Left ventricle myocardium inferior (tissue), 1 donor: Measurements from ENCODE around the gene NCOA1. TPM values are rescaled to one million over a fixed set of nuclear protein-coding genes. Genes with fewer than 3 reads are reported as not detected.

Experiments
- DNase-seq: peaks from one replicate; pipeline ENCODE4 v3.0.0-alpha.2; 2020
- H3K27ac ChIP-seq: fragments of 200-600 bp; replicated peaks from 2 replicates; pipeline ENCODE4 v1.8.0; 2021
- H3K27me3 ChIP-seq: fragments of 200-600 bp; 2 replicates; pipeline ENCODE4 v1.8.0; 2021; ENCODE audit warnings: low read depth
- H3K36me3 ChIP-seq: fragments of 200-600 bp; 2 replicates; pipeline ENCODE4 v1.8.0; 2021
- H3K4me1 ChIP-seq: fragments of 200-600 bp; 2 replicates; pipeline ENCODE4 v1.8.0; 2021
- H3K4me3 ChIP-seq: fragments of 200-600 bp; 2 replicates; pipeline ENCODE4 v1.8.0; 2021; ENCODE audit warnings: mild to moderate bottlenecking, moderate library complexity
- H3K9me3 ChIP-seq: fragments of 200-600 bp; replicated peaks from 2 replicates; pipeline ENCODE4 v1.8.0; 2021
- intact Hi-C: fragments of 100-400 bp; cut with micrococcal nuclease; formaldehyde crosslinking; loops from one replicate; pipeline ENCODE4 v1.11.0; 2022
- total RNA-seq: library from RNA; stranded (reverse); fragmentation: NEBNext Ultra II Directional; extraction: Animal tissue kit (Norgen Biotek cat#: 25700); gene quantifications from one replicate; pipeline ENCODE4 v1.2.1, GENCODE V29; 2021
- TF ChIP-seq, protein P1 (sequence below): fragments of 200-600 bp; IDR thresholded peaks from 2 replicates; pipeline ENCODE4 v1.8.0; 2021; ENCODE audit warnings: antibody characterized with exemption, mild to moderate bottlenecking, borderline replicate concordance
- donor health status: DM: no; HTN: yes; CAD: no; lungs with severe emphysema.

NCOA1 gene
- total RNA-seq, 1 donor from 2014 or later, result 26.9 TPM

DNA sequence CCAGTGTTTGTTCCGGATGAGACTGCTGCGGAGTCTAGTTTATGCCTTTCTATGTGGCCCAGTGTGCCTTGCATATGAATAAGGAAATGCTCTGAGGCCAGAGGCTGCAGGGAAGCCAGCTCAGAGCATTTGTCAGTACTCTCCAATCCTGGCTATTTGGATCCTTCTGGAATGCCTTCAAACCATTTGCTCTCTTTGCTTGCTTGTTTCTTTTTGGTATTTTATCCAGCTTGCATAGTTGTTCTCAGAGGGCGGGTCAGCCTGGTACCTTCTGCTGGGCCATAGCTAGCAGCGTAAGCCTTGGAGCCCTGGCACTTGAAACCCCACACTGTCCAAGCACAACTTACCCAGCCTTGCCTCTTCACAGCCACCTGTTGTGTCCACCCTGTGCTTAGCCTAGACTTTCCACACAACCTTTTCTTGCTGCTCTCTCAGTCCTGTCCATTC lies 322.7 kb downstream of the NCOA1 start:
- H3K27ac ChIP-seq, result no peak overlapping the region
- DNase-seq, result no peak
- H3K9me3 ChIP-seq, result no peaks in the 10 kb centered on the region
- peaks cover 4% of the 10 kb centered on the region for H3K4me1 ChIP-seq
- no peak overlapping the region for H3K4me3 ChIP-seq
- intact Hi-C loops, result no loop called here
- H3K36me3 ChIP-seq, result no peaks in the 10 kb centered on the region
- TF ChIP-seq, protein P1, sequence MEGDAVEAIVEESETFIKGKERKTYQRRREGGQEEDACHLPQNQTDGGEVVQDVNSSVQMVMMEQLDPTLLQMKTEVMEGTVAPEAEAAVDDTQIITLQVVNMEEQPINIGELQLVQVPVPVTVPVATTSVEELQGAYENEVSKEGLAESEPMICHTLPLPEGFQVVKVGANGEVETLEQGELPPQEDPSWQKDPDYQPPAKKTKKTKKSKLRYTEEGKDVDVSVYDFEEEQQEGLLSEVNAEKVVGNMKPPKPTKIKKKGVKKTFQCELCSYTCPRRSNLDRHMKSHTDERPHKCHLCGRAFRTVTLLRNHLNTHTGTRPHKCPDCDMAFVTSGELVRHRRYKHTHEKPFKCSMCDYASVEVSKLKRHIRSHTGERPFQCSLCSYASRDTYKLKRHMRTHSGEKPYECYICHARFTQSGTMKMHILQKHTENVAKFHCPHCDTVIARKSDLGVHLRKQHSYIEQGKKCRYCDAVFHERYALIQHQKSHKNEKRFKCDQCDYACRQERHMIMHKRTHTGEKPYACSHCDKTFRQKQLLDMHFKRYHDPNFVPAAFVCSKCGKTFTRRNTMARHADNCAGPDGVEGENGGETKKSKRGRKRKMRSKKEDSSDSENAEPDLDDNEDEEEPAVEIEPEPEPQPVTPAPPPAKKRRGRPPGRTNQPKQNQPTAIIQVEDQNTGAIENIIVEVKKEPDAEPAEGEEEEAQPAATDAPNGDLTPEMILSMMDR, result no peak
- H3K27me3 ChIP-seq, result no peaks in the 10 kb centered on the region

DNA sequence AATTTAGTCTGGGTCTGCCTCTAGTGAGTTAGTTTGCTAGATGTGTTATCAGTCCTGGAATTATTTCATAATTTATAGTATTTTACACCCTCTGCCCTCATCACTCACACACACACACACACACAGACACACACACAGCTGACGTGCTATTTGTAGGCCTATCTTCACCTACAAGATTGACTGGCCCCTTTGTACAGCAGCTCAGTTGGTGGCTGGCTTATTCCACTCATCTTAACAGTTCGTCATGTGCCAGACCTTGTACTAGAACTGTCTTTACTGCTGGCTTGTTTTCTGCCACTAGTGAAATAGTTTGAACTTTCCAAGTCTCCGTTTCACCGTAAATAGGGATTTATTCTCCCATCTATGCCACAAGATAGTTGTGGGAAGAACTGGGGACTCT lies 323.5 kb downstream of the NCOA1 start:
- H3K27me3 ChIP-seq, result no peaks in the 10 kb centered on the region

DNA sequence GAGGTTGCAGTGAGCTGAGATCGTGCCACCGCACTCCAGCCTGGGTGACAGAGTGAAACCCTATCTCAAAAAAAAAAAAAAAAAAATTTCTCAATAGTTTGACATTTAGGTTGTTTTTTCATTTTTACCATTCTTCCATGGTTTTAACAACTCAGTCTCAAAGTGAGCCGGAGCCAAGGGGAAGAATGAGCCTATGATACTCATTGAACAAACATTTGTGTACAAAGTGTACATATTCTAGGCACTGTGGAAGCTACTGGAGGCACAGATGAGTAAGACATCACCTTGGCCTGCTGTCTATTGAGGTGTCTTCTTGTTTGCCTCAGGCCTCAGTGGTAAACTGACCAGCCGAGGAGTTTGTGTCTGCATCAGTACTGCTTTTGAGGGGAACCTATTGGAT lies 324.1 kb downstream of the NCOA1 start:
- H3K27ac ChIP-seq, result no peak overlapping the region
- no peaks in the 10 kb centered on the region for H3K9me3 ChIP-seq
- TF ChIP-seq, protein P1, result no peak
- H3K4me3 ChIP-seq, result no peak overlapping the region
- H3K27me3 ChIP-seq, result no peaks in the 10 kb centered on the region
- peaks cover 10% of the 10 kb centered on the region for H3K36me3 ChIP-seq
- DNase-seq, result no peak
- H3K4me1 ChIP-seq, result peaks cover 11% of the 10 kb centered on the region
- intact Hi-C loops, result no loop called here

More for the DNA sequence above, 323.5 kb downstream of the NCOA1 start:
- intact Hi-C loops, result no loop called here
- no peak for DNase-seq
- Histone ChIP-seq H3K9me3 (no peaks in the 10 kb centered on the region), H3K4me1 (peaks cover 11% of the 10 kb centered on the region), H3K4me3 (no peak overlapping the region), H3K36me3 (peaks cover 3% of the 10 kb centered on the region), H3K27ac (no peak overlapping the region)
- TF ChIP-seq, protein P1, result no peak

DNA sequence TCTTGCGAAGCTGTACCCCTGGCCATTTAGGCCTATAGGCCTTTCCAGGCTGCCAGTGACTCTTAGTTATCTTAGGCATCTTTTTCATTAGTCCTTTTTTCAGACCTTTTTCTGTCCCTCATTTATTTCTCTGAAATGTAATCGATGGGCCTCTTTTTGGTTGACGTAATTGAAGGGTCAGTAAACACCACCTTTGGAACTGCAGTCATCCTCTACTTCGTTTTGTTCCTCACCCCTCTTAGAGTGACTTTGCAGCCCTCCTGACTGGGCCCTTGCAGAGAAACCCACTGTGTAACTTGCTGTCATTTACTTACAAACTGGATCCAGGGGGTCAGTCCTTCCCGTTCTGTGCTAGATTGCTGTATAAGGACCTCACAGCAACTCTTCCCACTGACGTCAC lies 325.4 kb downstream of the NCOA1 start:
- no peaks in the 10 kb centered on the region for H3K27me3 ChIP-seq
- DNase-seq, result no peak
- peaks cover 11% of the 10 kb centered on the region for H3K4me1 ChIP-seq
- H3K4me3 ChIP-seq, result no peak overlapping the region
- H3K27ac ChIP-seq, result no peak overlapping the region
- intact Hi-C loops, result no loop called here
- peaks cover 18% of the 10 kb centered on the region for H3K36me3 ChIP-seq
- H3K9me3 ChIP-seq, result no peaks in the 10 kb centered on the region
- TF ChIP-seq, protein P1, result no peak

DNA sequence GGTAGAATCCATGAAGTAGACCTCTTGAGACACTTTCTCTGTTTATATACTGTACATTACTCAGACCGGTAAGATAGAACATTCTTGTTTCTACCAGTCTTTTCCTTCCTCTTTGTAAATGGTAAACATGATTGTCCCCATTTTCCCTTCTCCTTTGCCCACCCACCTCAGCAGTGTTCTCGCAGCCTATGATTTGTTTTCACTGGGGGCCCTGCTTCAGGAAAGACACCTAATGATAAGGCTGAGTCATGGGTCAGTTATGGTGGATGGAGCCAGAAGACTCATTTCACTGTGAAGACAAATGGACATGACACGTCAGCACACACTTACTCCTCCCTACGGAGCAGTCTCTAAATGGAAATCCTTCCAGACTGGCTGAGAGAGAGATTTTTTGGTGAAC lies 325.8 kb downstream of the NCOA1 start:
- no peaks in the 10 kb centered on the region for H3K27me3 ChIP-seq
- intact Hi-C loops, result no loop called here
- no peak for DNase-seq
- H3K9me3 ChIP-seq, result no peaks in the 10 kb centered on the region
- H3K36me3 ChIP-seq, result peaks cover 19% of the 10 kb centered on the region
- no peak overlapping the region for H3K27ac ChIP-seq
- TF ChIP-seq, protein P1, result no peak
- no peak overlapping the region for H3K4me3 ChIP-seq
- H3K4me1 ChIP-seq, result peaks cover 11% of the 10 kb centered on the region
